GM18520 (cell line): ENCODE measurements around the gene SLC47A2.

Experiments used
- ATAC-seq: cut with Tn5 transposase; IDR thresholded peaks from one replicate; pipeline ENCODE4 v1.9.1; 2021; ENCODE audit not compliant: unreplicated experiment

SLC47A2 gene

GRCh38 chr17:19728084-19728495, 11.7 kb upstream of the SLC47A2 start:
- ATAC-seq, result no peak

GRCh38 chr17:19727501-19728078, 11.2 kb upstream of the SLC47A2 start:
- no peak for ATAC-seq

- no peak for ATAC-seq
These were observed 10.4 kb upstream of the SLC47A2 start for GRCh38 chr17:19726631-19727376.

GRCh38 chr17:19725486-19725885, 9.1 kb upstream of the SLC47A2 start:
- ATAC-seq, result no peak

GRCh38 chr17:19724501-19725420, 8.4 kb upstream of the SLC47A2 start:
- ATAC-seq, result no peak

- ATAC-seq, result no peak
These were observed 7.6 kb upstream of the SLC47A2 start for GRCh38 chr17:19723964-19724363.

- ATAC-seq, result no peak
These were observed 4.4 kb upstream of the SLC47A2 start for GRCh38 chr17:19720631-19721426.

GRCh38 chr17:19720210-19720475, 3.8 kb upstream of the SLC47A2 start:
- ATAC-seq, result no peak

GRCh38 chr17:19719355-19720209, 3.2 kb upstream of the SLC47A2 start:
- ATAC-seq, result no peak

- no peak for ATAC-seq
These were observed 2.4 kb upstream of the SLC47A2 start for GRCh38 chr17:19718613-19719354.

- no peak for ATAC-seq
These were observed 1.7 kb upstream of the SLC47A2 start for GRCh38 chr17:19718041-19718612.

GRCh38 chr17:19717411-19717908, 1.1 kb upstream of the SLC47A2 start:
- no peak for ATAC-seq

- ATAC-seq, result no peak
These were observed 612 bp upstream of the SLC47A2 start for GRCh38 chr17:19717031-19717360.

- no peak for ATAC-seq
These were observed 1.6 kb downstream of the SLC47A2 start for GRCh38 chr17:19714542-19715411.

- no peak for ATAC-seq
These were observed 2.5 kb downstream of the SLC47A2 start for GRCh38 chr17:19713901-19714361.

- no peak for ATAC-seq
These were observed 2.9 kb downstream of the SLC47A2 start for GRCh38 chr17:19713462-19713861.

- no peak for ATAC-seq
These were observed 3.9 kb downstream of the SLC47A2 start for GRCh38 chr17:19712436-19713004.

- no peak for ATAC-seq
These were observed 6.5 kb downstream of the SLC47A2 start for GRCh38 chr17:19709841-19710240.
